ENCODE measurements around the gene FOXN3.

The FOXN3 gene

GRCh38 chr14:89416002-89416995 lies 734 bp downstream of the FOXN3 start:
- in situ Hi-C loops (cut with MboI; ENCODE audit: low pct_unique_long_range_greater_than_20kb, low sequenced_read_pairs) = no loop called here
- DNase-seq = peak; percentile 99

GRCh38 chr14:89415159-89415558 lies 1.9 kb downstream of the FOXN3 start:
- no peak for DNase-seq
- in situ Hi-C loops (cut with MboI; ENCODE audit: low pct_unique_long_range_greater_than_20kb, low sequenced_read_pairs) = no loop called here

DNA sequence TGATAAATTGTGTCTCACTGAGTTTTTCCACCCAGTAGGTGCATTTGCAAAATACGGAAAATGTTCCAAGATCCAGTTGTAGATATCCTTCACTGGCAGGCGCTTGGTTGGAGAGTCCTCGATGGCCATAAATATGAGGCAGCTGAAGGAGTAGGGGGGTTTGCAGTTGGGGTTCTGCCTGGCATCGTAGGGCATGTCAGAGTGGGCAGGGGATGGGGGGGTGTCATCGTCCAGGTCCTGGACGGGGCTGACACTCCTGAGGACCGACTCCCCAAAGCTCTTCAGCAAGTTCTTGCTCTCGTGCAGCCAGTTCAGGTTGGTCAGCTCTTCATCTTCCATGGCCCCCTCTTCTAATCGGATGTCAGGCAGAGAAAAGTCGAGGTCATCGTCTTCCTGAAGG lies 5.1 kb downstream of the FOXN3 start:
- DNase-seq = no peak
- in situ Hi-C loops (cut with MboI; ENCODE audit: low pct_unique_long_range_greater_than_20kb, low sequenced_read_pairs) = no loop called here

GRCh38 chr14:89409961-89410360 lies 7.1 kb downstream of the FOXN3 start:
- DNase-seq = no peak
- in situ Hi-C loops (cut with MboI; ENCODE audit: low pct_unique_long_range_greater_than_20kb, low sequenced_read_pairs) = no loop called here

DNA sequence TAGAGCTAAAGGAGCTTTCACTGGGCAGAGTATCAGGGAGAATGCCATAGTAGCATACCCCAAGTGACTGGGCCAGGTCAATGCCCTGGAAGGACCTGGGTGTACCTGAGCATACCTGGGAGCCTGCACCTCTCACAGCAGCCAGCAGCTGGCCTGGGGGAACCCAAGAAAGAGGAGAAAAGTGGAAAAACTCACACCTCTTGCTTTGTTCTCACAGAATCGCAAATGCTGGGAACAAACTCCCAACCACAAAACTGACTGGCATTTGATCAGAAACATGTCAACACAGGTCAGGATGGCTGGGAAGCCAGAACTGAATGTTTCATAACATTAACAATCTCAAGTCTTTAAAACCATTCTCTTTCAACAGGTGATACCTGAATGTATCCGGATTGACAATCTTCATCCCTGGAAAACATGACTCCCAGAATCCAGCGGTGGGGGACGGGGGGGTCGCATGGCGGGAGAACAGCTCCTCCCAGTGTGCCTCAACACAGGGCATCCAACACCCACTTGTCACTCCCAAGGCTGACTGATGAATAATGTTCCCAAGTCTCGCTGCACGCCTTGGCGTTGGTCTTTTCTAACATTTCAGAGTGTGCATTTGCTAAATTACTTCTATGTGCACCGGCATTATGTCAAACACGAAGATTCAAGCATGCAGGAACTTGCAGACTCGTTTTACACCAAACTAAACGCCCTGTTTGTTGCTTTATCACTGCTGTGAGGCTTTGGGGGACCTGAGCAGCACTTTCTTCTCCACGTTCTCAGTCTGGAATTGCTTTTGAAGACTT lies 7.9 kb downstream of the FOXN3 start:
- no peak for DNase-seq
- in situ Hi-C loops (cut with MboI; ENCODE audit: low pct_unique_long_range_greater_than_20kb, low sequenced_read_pairs) = no loop called here

GRCh38 chr14:89407856-89408255 lies 9.2 kb downstream of the FOXN3 start:
- DNase-seq = no peak
- in situ Hi-C loops (cut with MboI; ENCODE audit: low pct_unique_long_range_greater_than_20kb, low sequenced_read_pairs) = no loop called here

GRCh38 chr14:89406941-89407340 lies 10.1 kb downstream of the FOXN3 start:
- in situ Hi-C loops (cut with MboI; ENCODE audit: low pct_unique_long_range_greater_than_20kb, low sequenced_read_pairs) = no loop called here
- DNase-seq = no peak

DNA sequence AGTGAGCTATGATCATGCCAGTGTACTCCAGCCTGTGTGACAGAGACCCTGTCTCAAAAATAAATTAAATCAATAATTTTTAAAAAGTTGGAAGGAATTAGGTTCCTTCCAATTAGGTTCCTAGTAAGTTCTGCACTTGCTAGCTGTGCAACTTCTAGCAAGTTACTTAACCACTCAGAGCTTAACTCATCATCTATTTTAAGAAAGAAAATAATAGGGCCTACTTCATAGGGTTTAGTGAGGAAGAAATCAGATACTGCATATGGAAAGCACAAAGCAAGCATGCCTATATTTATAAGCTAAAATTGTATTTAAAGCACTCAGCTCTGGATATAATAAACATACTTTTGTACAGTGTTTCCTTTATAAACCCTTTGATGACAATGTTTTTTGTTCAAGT lies 10.7 kb downstream of the FOXN3 start:
- in situ Hi-C loops (cut with MboI; ENCODE audit: low pct_unique_long_range_greater_than_20kb, low sequenced_read_pairs) = no loop called here
- no peak for DNase-seq

DNA sequence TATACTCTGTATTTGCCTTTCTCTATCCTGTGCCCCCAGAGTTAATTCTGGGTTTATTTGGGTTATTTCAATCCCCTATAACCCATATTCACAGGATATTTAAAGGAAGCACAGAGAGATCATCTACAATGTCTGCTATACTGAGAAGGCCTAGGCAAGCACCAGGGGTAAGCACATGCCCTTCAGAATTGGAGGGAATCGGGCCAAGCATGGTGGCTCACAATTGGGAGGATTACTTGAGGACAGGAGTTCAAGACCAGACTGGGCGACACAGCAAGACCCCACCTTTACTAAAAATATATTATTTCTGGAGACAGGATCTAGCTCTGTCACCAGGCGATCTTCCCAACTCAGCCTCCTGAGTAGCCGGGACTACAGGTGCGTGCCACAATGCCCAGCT lies 11.3 kb downstream of the FOXN3 start:
- DNase-seq = no peak
- in situ Hi-C loops (cut with MboI; ENCODE audit: low pct_unique_long_range_greater_than_20kb, low sequenced_read_pairs) = no loop called here

GRCh38 chr14:89402363-89402762 lies 14.7 kb downstream of the FOXN3 start:
- in situ Hi-C loops (cut with MboI; ENCODE audit: low pct_unique_long_range_greater_than_20kb, low sequenced_read_pairs) = no loop called here
- no peak for DNase-seq

DNA sequence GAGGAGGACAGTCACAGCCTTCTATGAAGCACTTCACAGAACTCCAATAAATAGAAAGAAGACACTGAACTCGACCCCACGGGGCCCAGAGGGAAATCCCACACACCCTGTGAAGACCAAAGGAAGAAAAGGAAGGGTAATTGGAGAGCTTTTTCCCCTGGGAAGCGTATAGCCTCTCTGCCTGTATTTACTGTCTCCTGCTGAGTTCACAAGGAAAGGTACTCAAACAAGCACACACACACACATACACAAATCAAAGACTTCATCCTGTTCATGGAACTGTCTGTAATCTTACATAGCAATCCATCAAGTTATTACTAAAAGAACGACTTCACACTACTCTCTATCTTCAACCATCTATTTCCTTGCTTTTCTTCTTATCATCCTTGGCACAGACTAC lies 15.3 kb downstream of the FOXN3 start:
- in situ Hi-C loops (cut with MboI; ENCODE audit: low pct_unique_long_range_greater_than_20kb, low sequenced_read_pairs) = no loop called here
- DNase-seq = no peak

- in situ Hi-C loops (cut with MboI; ENCODE audit: low pct_unique_long_range_greater_than_20kb, low sequenced_read_pairs) = no loop called here
- no peak for DNase-seq
Measured at GRCh38 chr14:89401241-89401640, 15.8 kb downstream of the FOXN3 start.

DNA sequence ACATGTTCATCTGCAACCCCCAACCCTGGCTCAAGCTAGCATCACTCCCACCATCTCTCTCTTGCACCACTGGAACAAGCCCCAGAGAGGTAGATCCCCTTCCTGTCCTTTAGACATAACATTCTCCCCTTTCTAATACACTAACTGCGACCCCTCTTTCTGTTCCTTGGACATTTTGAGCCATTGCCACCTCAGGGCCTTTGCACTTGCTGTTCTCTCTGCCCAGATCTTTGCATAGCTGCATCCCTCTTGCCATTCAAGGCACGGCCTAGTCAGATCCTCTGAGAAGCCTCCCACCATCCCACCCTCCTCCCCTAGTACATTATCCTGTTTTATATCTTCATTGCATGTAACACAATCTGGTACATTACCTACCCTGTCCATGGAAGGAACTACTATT lies 16.5 kb downstream of the FOXN3 start:
- in situ Hi-C loops (cut with MboI; ENCODE audit: low pct_unique_long_range_greater_than_20kb, low sequenced_read_pairs) = no loop called here

GRCh38 chr14:89399594-89400068 lies 17.4 kb downstream of the FOXN3 start:
- in situ Hi-C loops (cut with MboI; ENCODE audit: low pct_unique_long_range_greater_than_20kb, low sequenced_read_pairs) = no loop called here
- peak; percentile 57 for DNase-seq

More for the DNA sequence above, 16.5 kb downstream of the FOXN3 start:
- no peak for DNase-seq

DNA sequence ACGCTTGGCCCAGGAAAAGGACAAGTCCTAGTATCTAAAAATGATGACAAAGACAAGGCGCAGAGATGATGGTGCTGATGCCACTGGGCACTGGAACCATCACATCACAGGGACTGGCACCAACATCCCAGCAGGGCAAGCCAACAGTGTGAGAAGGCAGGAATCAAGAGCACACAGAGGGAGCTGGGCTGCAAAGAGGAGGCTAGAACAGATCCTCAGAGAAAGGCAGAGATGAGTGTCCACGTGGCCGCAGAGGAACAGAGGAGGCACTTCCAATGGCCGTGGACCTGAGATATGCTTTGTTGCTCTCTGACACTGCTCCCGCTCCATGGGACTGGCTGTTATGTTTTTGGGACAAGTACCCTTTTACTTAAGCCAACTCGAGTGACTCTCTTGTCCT lies 17.9 kb downstream of the FOXN3 start:
- no peak for DNase-seq
- in situ Hi-C loops (cut with MboI; ENCODE audit: low pct_unique_long_range_greater_than_20kb, low sequenced_read_pairs) = no loop called here

- in situ Hi-C loops (cut with MboI; ENCODE audit: low pct_unique_long_range_greater_than_20kb, low sequenced_read_pairs) = no loop called here
- DNase-seq = no peak
Measured at GRCh38 chr14:89397569-89398230, 19.3 kb downstream of the FOXN3 start.

GRCh38 chr14:89394972-89395371 lies 22.1 kb downstream of the FOXN3 start:
- in situ Hi-C loops (cut with MboI; ENCODE audit: low pct_unique_long_range_greater_than_20kb, low sequenced_read_pairs) = no loop called here
- no peak for DNase-seq

- in situ Hi-C loops (cut with MboI; ENCODE audit: low pct_unique_long_range_greater_than_20kb, low sequenced_read_pairs) = no loop called here
- no peak for DNase-seq
Measured at GRCh38 chr14:89393222-89393745, 23.7 kb downstream of the FOXN3 start.

DNA sequence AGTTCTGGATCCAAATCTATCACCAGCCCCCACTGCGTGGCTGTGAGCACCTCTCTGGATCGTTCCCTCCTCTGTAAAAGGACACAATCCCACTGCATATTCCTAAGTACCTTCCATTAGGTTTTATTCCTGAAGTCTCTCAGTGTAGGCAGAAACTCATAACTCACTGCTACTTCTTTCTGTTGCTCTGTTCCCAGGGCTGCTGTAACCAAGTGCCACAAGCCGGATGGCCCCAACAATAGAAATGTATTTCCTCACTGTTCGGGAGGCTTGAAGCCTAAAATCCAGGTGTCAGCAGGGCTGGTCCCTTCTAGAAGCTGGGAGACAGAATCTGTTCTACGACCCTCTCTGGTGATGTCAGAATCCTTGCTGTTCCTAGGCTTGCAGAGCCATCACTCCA lies 24.9 kb downstream of the FOXN3 start:
- in situ Hi-C loops (cut with MboI; ENCODE audit: low pct_unique_long_range_greater_than_20kb, low sequenced_read_pairs) = no loop called here
- DNase-seq = no peak

Data from KBM-7 (cell line).